ENCODE results near the gene IDH2. TPM values are rescaled to one million over a fixed set of nuclear protein-coding genes. Genes with fewer than 3 reads are reported as not detected.
A peak's percentile ranks its signal among the peaks of the same experiment; 100 is the strongest.

Gene IDH2
- total RNA-seq, 2 donors from 2014 or later = 24.5 to 46.6 TPM

GRCh38 chr15:90064911-90065681 lies 37.2 kb downstream of the IDH2 start:
- Histone ChIP-seq H3K27ac (peak overlapping the region; percentile 61 to 74), H3K4me1 (ENCODE audit: control insufficient read depth in 1 of 2, low read depth in 2 of 2) (peaks cover 13 to 42% of the 10 kb centered on the region in 2 donors), H3K36me3 (no peaks in the 10 kb centered on the region), H3K9me3 (no peaks in the 10 kb centered on the region), H3K27me3 (replicated peaks; ENCODE audit: insufficient read depth) (no peaks in the 10 kb centered on the region), H3K4me3 (peak overlapping the region; percentile 26)
- no peak for TF ChIP-seq CTCF (IDR thresholded peaks at IDR 0.05)
- ATAC-seq (ENCODE audit: insufficient number of reproducible peaks, low FRiP score, low read depth) (no peak), DNase-seq (ENCODE audit: low spot score) (no peak)

GRCh38 chr15:90063770-90064247 lies 38.5 kb downstream of the IDH2 start:
- DNase-seq (ENCODE audit: low spot score) (no peak), ATAC-seq (ENCODE audit: insufficient number of reproducible peaks, low FRiP score, low read depth) (no peak)
- peaks cover 12 to 42% of the 10 kb centered on the region in 2 donors for H3K4me1 ChIP-seq (ENCODE audit: control insufficient read depth in 1 of 2, low read depth in 2 of 2)
- H3K36me3 ChIP-seq = no peaks in the 10 kb centered on the region
- H3K27ac ChIP-seq = peak overlapping the region; percentile 61 to 74
- no peak for TF ChIP-seq CTCF (IDR thresholded peaks at IDR 0.05)
- H3K4me3 ChIP-seq = no peak overlapping the region
- H3K27me3 ChIP-seq (replicated peaks; ENCODE audit: insufficient read depth) = no peaks in the 10 kb centered on the region
- H3K9me3 ChIP-seq = no peaks in the 10 kb centered on the region

- no peak for TF ChIP-seq CTCF (IDR thresholded peaks at IDR 0.05)
- DNase-seq (ENCODE audit: low spot score) = no peak
- no peaks in the 10 kb centered on the region for H3K27me3 ChIP-seq (replicated peaks; ENCODE audit: insufficient read depth)
- peak overlapping the region in 1 of 2 donors; percentile 43 for H3K27ac ChIP-seq
- peaks cover 12 to 42% of the 10 kb centered on the region in 2 donors for H3K4me1 ChIP-seq (ENCODE audit: control insufficient read depth in 1 of 2, low read depth in 2 of 2)
- no peaks in the 10 kb centered on the region for H3K36me3 ChIP-seq
- H3K4me3 ChIP-seq = no peak overlapping the region
- no peak for ATAC-seq (ENCODE audit: insufficient number of reproducible peaks, low FRiP score, low read depth)
- H3K9me3 ChIP-seq = no peaks in the 10 kb centered on the region
These were observed 39.1 kb downstream of the IDH2 start for GRCh38 chr15:90062973-90063769.

- ATAC-seq (ENCODE audit: insufficient number of reproducible peaks, low FRiP score, low read depth) = no peak
- DNase-seq (ENCODE audit: low spot score) = no peak
- peak overlapping the region in 1 of 2 donors; percentile 43 for H3K27ac ChIP-seq
- H3K4me3 ChIP-seq = no peak overlapping the region
- H3K9me3 ChIP-seq = no peaks in the 10 kb centered on the region
- no peaks in the 10 kb centered on the region for H3K27me3 ChIP-seq (replicated peaks; ENCODE audit: insufficient read depth)
- H3K36me3 ChIP-seq = no peaks in the 10 kb centered on the region
- peaks cover 12 to 42% of the 10 kb centered on the region in 2 donors for H3K4me1 ChIP-seq (ENCODE audit: control insufficient read depth in 1 of 2, low read depth in 2 of 2)
- TF ChIP-seq CTCF (IDR thresholded peaks at IDR 0.05) = no peak
These were observed 39.8 kb downstream of the IDH2 start for GRCh38 chr15:90062462-90062932.

GRCh38 chr15:90062023-90062442 lies 40.2 kb downstream of the IDH2 start:
- H3K4me1 ChIP-seq (ENCODE audit: control insufficient read depth in 1 of 2, low read depth in 2 of 2) = peaks cover 12 to 42% of the 10 kb centered on the region in 2 donors
- no peak for TF ChIP-seq CTCF (IDR thresholded peaks at IDR 0.05)
- no peaks in the 10 kb centered on the region for H3K9me3 ChIP-seq
- H3K4me3 ChIP-seq = no peak overlapping the region
- no peak for ATAC-seq (ENCODE audit: insufficient number of reproducible peaks, low FRiP score, low read depth)
- no peak overlapping the region for H3K27ac ChIP-seq
- DNase-seq (ENCODE audit: low spot score) = no peak
- no peaks in the 10 kb centered on the region for H3K36me3 ChIP-seq
- no peaks in the 10 kb centered on the region for H3K27me3 ChIP-seq (replicated peaks; ENCODE audit: insufficient read depth)

Data from thoracic aorta (tissue), 2 donors.